ENCODE measurements around the gene ZFAND2B. TPM values are rescaled to one million over a fixed set of nuclear protein-coding genes. Genes with fewer than 3 reads are reported as not detected.
A peak's percentile ranks its signal among the peaks of the same experiment; 100 is the strongest.

Gene ZFAND2B
- total and polyA plus RNA-seq, 2 experiments from 2014 or later, result 16.3 to 30.0 TPM

- Mint-ChIP-seq H3K4me3 (peak overlapping the region; percentile 90), H3K27ac (no peak overlapping the region), H3K27me3 (ENCODE audit: insufficient read depth, low read depth, poor library complexity) (peaks cover 18% of the 10 kb centered on the region), H3K4me1 (peaks cover 17% of the 10 kb centered on the region), H3K36me3 (ENCODE audit: low read depth) (peaks cover 32% of the 10 kb centered on the region), H3K9me3 (no peaks in the 10 kb centered on the region; the same call in 2 of the 3 replicates)
- DNase-seq (ENCODE audit: low spot score) (no peak), ATAC-seq (peak; percentile 71)
- peaks cover 20% of the 10 kb centered on the region for H3F3A ChIP-seq (replicated peaks; ENCODE audit: low read depth)
- H3K27ac ChIP-seq (ENCODE audit: low read depth), result peak overlapping the region; percentile 80; the same call in 1 of the 2 replicates
- H3K4me2 ChIP-seq, result peak overlapping the region; percentile 95
- H3K79me2 ChIP-seq (replicated peaks; ENCODE audit: insufficient read depth), result peaks cover 7% of the 10 kb centered on the region
- H3K4me3 ChIP-seq, result peak overlapping the region; percentile 71
- no peaks in the 10 kb centered on the region for H3K27me3 ChIP-seq (ENCODE audit: insufficient read depth)
- peaks cover 13% of the 10 kb centered on the region for H3K4me1 ChIP-seq (ENCODE audit: insufficient read depth)
- no peaks in the 10 kb centered on the region for H3K36me3 ChIP-seq (ENCODE audit: insufficient read depth)
- TF ChIP-seq ZNF114 (CRISPR knock-in tag; IDR thresholded peaks at IDR 0.05), result no peak
- no peaks in the 10 kb centered on the region; the same call in 1 of the 2 replicates for H4K20me1 ChIP-seq (replicated peaks; ENCODE audit: insufficient read depth)
- peak overlapping the region; percentile 92 for H2AFZ ChIP-seq
- H3K9me2 ChIP-seq (ENCODE audit: insufficient read depth), result no peaks in the 10 kb centered on the region
These were observed 30.4 kb upstream of the ZFAND2B start for GRCh38 chr2:219175928-219176817.

GRCh38 chr2:219176818-219177551, 29.6 kb upstream of the ZFAND2B start, which contains the start of gene CNPPD1:
CNPPD1 (minus strand) TSS chr2:219176925; CDS start chr2:219176828, 97 bp downstream.
- Mint-ChIP-seq H3K4me1 (peaks cover 13% of the 10 kb centered on the region; the same call in 2 of the 3 replicates), H3K4me3 (peak within 1 kb of the TSS; percentile 90), H3K27ac (peak within 1 kb of the TSS; percentile 87), H3K27me3 (ENCODE audit: insufficient read depth, low read depth, poor library complexity) (peaks cover 15% of the 10 kb centered on the region), H3K36me3 (ENCODE audit: low read depth) (peaks cover 36% of the 10 kb centered on the region), H3K9me3 (no peaks in the 10 kb centered on the region; the same call in 2 of the 3 replicates)
- peak within 1 kb of the TSS; percentile 92 for H3K27ac ChIP-seq (ENCODE audit: low read depth)
- DNase-seq (ENCODE audit: low spot score), result peak; percentile 84
- H3K79me2 ChIP-seq (replicated peaks; ENCODE audit: insufficient read depth), result peaks cover 7% of the 10 kb centered on the region
- H3K4me1 ChIP-seq (ENCODE audit: insufficient read depth), result peaks cover 13% of the 10 kb centered on the region
- H3K4me3 ChIP-seq, result peak within 1 kb of the TSS; percentile 71
- H3K27me3 ChIP-seq (ENCODE audit: insufficient read depth), result no peaks in the 10 kb centered on the region
- no peaks in the 10 kb centered on the region; the same call in 1 of the 2 replicates for H4K20me1 ChIP-seq (replicated peaks; ENCODE audit: insufficient read depth)
- peak within 1 kb of the TSS; percentile 92 for H2AFZ ChIP-seq
- peaks cover 20% of the 10 kb centered on the region for H3F3A ChIP-seq (replicated peaks; ENCODE audit: low read depth)
- ATAC-seq, result peak; percentile 75
- H3K9me2 ChIP-seq (ENCODE audit: insufficient read depth), result no peaks in the 10 kb centered on the region
- H3K4me2 ChIP-seq, result peak within 1 kb of the TSS; percentile 95
- no peaks in the 10 kb centered on the region for H3K36me3 ChIP-seq (ENCODE audit: insufficient read depth)
- TF ChIP-seq POLR2AphosphoS5 (IDR thresholded peaks at IDR 0.05; ENCODE audit: low read depth), result peak; percentile 75
- TF ChIP-seq ZNF462 (CRISPR knock-in tag; IDR thresholded peaks at IDR 0.05), result no peak
- 0 out of 2 replicates have a peak, but pooled peaks have one; percentile 49 for TF ChIP-seq ETS1 (IDR thresholded peaks at IDR 0.05)
- no peak for TF ChIP-seq EZH2phosphoT487 (IDR thresholded peaks at IDR 0.05; ENCODE audit: unreplicated experiment)
- TF ChIP-seq EZH2 (IDR thresholded peaks at IDR 0.05; ENCODE audit: low read depth, unreplicated experiment), result no peak
- peak; percentile 48 for TF ChIP-seq CREB1 (CRISPR knock-in tag; IDR thresholded peaks at IDR 0.05; ENCODE audit: low read depth)

All from GM23338 (cell line).